B cell (primary cell): ENCODE measurements around the gene TCERG1L. TPM values are rescaled to one million over a fixed set of nuclear protein-coding genes. Genes with fewer than 3 reads are reported as not detected.

Experiments used
- ATAC-seq: fragments of 200-7000 bp; cut with Tn5 transposase; one replicate; pipeline ENCODE4 v1.10.0; 2021; ENCODE audit warnings: low read depth, mild to moderate bottlenecking, moderate number of reproducible peaks, moderate library complexity
- CTCF ChIA-PET: fragments of 350-600 bp; sonication (Branson Sonifier 250); formaldehyde crosslinking; loops from one replicate; lab custom pipeline; 2021; ENCODE audit warnings: antibody characterized with exemption, inconsistent platforms; lab: Charles Lee
- POLR2A ChIA-PET: fragments of 350-600 bp; sonication (Branson Sonifier 250); formaldehyde crosslinking; loops from one replicate; lab custom pipeline; 2021; ENCODE audit warnings: antibody characterized with exemption; lab: Charles Lee
- DNase-seq: peaks from one replicate; pipeline ENCODE4 v3.0.0; 2013
- H2AFZ ChIP-seq: 2 replicates; pipeline ENCODE4 v1.6.1; 2012; ENCODE audit warnings: mild to moderate bottlenecking, low read depth, low read length; ENCODE audit not compliant: insufficient read depth, poor library complexity, severe bottlenecking
- H3K27ac ChIP-seq, 2 donors: 1 replicate in 1 of 2; 2 replicates in 1 of 2; pipeline ENCODE4 v1.5.1; 2012 to 2013; ENCODE audit warnings: low read length in 2 of 2, mild to moderate bottlenecking in 2 of 2, moderate library complexity in 1 of 2
- H3K27me3 ChIP-seq, 4 experiments: fragments of 200-600 bp in 1 of 4; sonication (generic) in 1 of 4; replicated peaks in 1 of 4; 1 replicate in 2 of 4; 2 replicates in 2 of 4; pipeline versions ENCODE4 v1.6.1 to v1.7.0; 2013 to 2016; ENCODE audit warnings: low read length in 3 of 4, mild to moderate bottlenecking in 2 of 4, mixed read lengths in 1 of 4, moderate library complexity in 1 of 4; ENCODE audit not compliant: insufficient read depth in 4 of 4, control insufficient read depth in 3 of 4; ENCODE audit errors: control extremely low read depth in 1 of 4
- H3K36me3 ChIP-seq, 2 experiments: replicated peaks in 1 of 2; 1 replicate in 1 of 2; 2 replicates in 1 of 2; pipeline versions ENCODE4 v1.6.1 to v1.7.1; 2013; ENCODE audit warnings: low read length in 1 of 2; ENCODE audit not compliant: insufficient read depth in 2 of 2, control insufficient read depth in 1 of 2; ENCODE audit errors: control extremely low read depth in 1 of 2, extremely low read depth in 1 of 2
- H3K4me1 ChIP-seq, 2 donors: fragments of 200-600 bp in 1 of 2; sonication (generic) in 1 of 2; 1 replicate in 1 of 2; 2 replicates in 1 of 2; pipeline versions ENCODE4 v1.5.1 to v1.6.1; 2013 to 2017; ENCODE audit warnings: low read length in 2 of 2; ENCODE audit not compliant: control insufficient read depth in 2 of 2, insufficient read depth in 2 of 2
- H3K4me2 ChIP-seq: replicated peaks from 2 replicates; pipeline ENCODE3; 2012; ENCODE audit warnings: mild to moderate bottlenecking, low read depth, low read length; ENCODE audit not compliant: poor library complexity, severe bottlenecking
- H3K4me3 ChIP-seq, 5 experiments: fragments of 200-600 bp in 1 of 5; sonication (generic) in 1 of 5; 1 replicate in 3 of 5; 2 replicates in 2 of 5; pipeline versions ENCODE4 v1.5.1 to v1.7.0; 2011 to 2016; ENCODE audit warnings: low read length in 4 of 5, mild to moderate bottlenecking in 4 of 5, low read depth in 2 of 5, control low read depth in 1 of 5, moderate library complexity in 1 of 5; ENCODE audit not compliant: insufficient read depth in 1 of 5; ENCODE audit errors: control extremely low read depth in 1 of 5, extremely low read depth in 1 of 5
- H3K79me2 ChIP-seq: fragments of 200-600 bp; sonication (generic); one replicate; pipeline ENCODE4 v1.6.0; 2016; ENCODE audit warnings: low read length; ENCODE audit not compliant: control insufficient read depth, insufficient read depth
- H3K9ac ChIP-seq: fragments of 200-600 bp; sonication (generic); 2 replicates; pipeline ENCODE4 v1.6.1; 2017; ENCODE audit warnings: mild to moderate bottlenecking, low read length, moderate library complexity
- H3K9me3 ChIP-seq, 3 donors: one replicate each; pipeline versions ENCODE4 v1.6.1 to v1.7.1; 2013; ENCODE audit warnings: low read length in 2 of 3; ENCODE audit not compliant: control insufficient read depth in 2 of 3, insufficient read depth in 1 of 3; ENCODE audit errors: control extremely low read depth in 1 of 3
- H4K20me1 ChIP-seq: 2 replicates; pipeline ENCODE4 v1.6.0; 2012; ENCODE audit warnings: mild to moderate bottlenecking, low read length; ENCODE audit not compliant: insufficient read depth, control insufficient read depth, poor library complexity, severe bottlenecking
- H3K27ac Mint-ChIP-seq: one replicate; pipeline ENCODE4 v1.8.0; 2021; ENCODE audit warnings: mixed read lengths
- H3K27me3 Mint-ChIP-seq: one replicate; pipeline ENCODE4 v1.8.0; 2021; ENCODE audit warnings: mixed read lengths
- H3K4me1 Mint-ChIP-seq: one replicate; pipeline ENCODE4 v1.8.0; 2021; ENCODE audit warnings: mixed read lengths
- H3K4me3 Mint-ChIP-seq: one replicate; pipeline ENCODE4 v1.8.0; 2021; ENCODE audit warnings: mixed read lengths
- H3K9me3 Mint-ChIP-seq: one replicate; pipeline ENCODE4 v1.8.0; 2022; ENCODE audit warnings: mixed read lengths; ENCODE audit not compliant: insufficient read depth
- CTCF ChIP-seq: fragments of 200-600 bp; IDR thresholded peaks from one replicate; pipeline ENCODE4 v1.8.0; 2022; ENCODE audit warnings: antibody characterized with exemption, mild to moderate bottlenecking
- EZH2 ChIP-seq: IDR thresholded peaks from 2 replicates; pipeline ENCODE4 v1.6.1; 2012; ENCODE audit warnings: borderline replicate concordance, low read depth, mild to moderate bottlenecking, moderate library complexity, low read length; ENCODE audit not compliant: insufficient read depth, poor library complexity, severe bottlenecking
- WGBS: methylation state at CpG from one replicate; pipeline ENCODE4 v1.1.5; 2013; ENCODE audit warnings: missing lambda C conversion rate; ENCODE audit not compliant: insufficient coverage; 5-methylcytosine and 5-hydroxymethylcytosine counted together
- intact Hi-C: fragments of 100-400 bp; cut with micrococcal nuclease; formaldehyde crosslinking; loops from one replicate; pipeline ENCODE4 v1.10.0; 2022
- polyA plus RNA-seq: library from polyadenylated mRNA; depleted of rRNA; stranded (reverse); fragments of >200 nt; gene quantifications from 2 replicates; pipeline ENCODE4 v1.2.3, GENCODE V29; 2012
- total RNA-seq, 2 donors: library from RNA; stranded (reverse); fragments of 120-200 nt in 1 of 2; gene quantifications; 1 replicate in 1 of 2; 2 replicates in 1 of 2; pipeline versions ENCODE4 v1.2.3 to v1.2.4, GENCODE V29; 2013 to 2022

TCERG1L gene
- total and polyA plus RNA-seq, 2 donors (not counting 1 experiment from before 2014, with no cell fraction given): 0.10 TPM; not detected in 1

- Histone ChIP-seq H3K27me3 (no peaks in the 10 kb centered on the region), H2AFZ (no peak overlapping the region), H3K9ac (no peak overlapping the region), H3K79me2 (no peaks in the 10 kb centered on the region), H3K9me3 (peaks cover 0 to 20% (median 0%) of the 10 kb centered on the region in 3 donors), H3K27ac (no peak overlapping the region), H3K4me2 (no peak overlapping the region), H4K20me1 (no peaks in the 10 kb centered on the region), H3K4me1 (no peaks in the 10 kb centered on the region), H3K36me3 (no peaks in the 10 kb centered on the region), H3K4me3 (no peak overlapping the region)
- DNase-seq: no peak
- ChIA-PET POLR2A (no interaction called here), CTCF (no interaction called here)
- TF ChIP-seq CTCF (no peak), EZH2 (no peak)
- ATAC-seq: no peak
- no peak overlapping the region for H3K4me3 Mint-ChIP-seq
- H3K27ac Mint-ChIP-seq: no peak overlapping the region
- H3K27me3 Mint-ChIP-seq: no peaks in the 10 kb centered on the region
- no peaks in the 10 kb centered on the region for H3K9me3 Mint-ChIP-seq
- intact Hi-C loops: no loop called here
- 96% methylated on average over 4 of the region's 9 CpGs for WGBS
- H3K4me1 Mint-ChIP-seq: no peaks in the 10 kb centered on the region
Observed at GRCh38 chr10:131213741-131214505, 97.6 kb downstream of the TCERG1L start.

- no peaks in the 10 kb centered on the region for H3K79me2 ChIP-seq
- H3K4me3 ChIP-seq: no peak overlapping the region
- Mint-ChIP-seq H3K4me3 (no peak overlapping the region), H3K4me1 (no peaks in the 10 kb centered on the region), H3K27ac (no peak overlapping the region), H3K9me3 (no peaks in the 10 kb centered on the region), H3K27me3 (no peaks in the 10 kb centered on the region)
- H4K20me1 ChIP-seq: no peaks in the 10 kb centered on the region
- POLR2A ChIA-PET: no interaction called here
- no peak overlapping the region for H3K27ac ChIP-seq
- DNase-seq (no peak), ATAC-seq (no peak)
- H3K4me2 ChIP-seq: no peak overlapping the region
- H3K9me3 ChIP-seq: peaks cover 0 to 23% (median 0%) of the 10 kb centered on the region in 3 donors
- WGBS: 90% methylated on average over 2 of the region's 5 CpGs
- no peak for TF ChIP-seq CTCF
- no peak for TF ChIP-seq EZH2
- no peaks in the 10 kb centered on the region for H3K4me1 ChIP-seq
- no peaks in the 10 kb centered on the region for H3K27me3 ChIP-seq
- H2AFZ ChIP-seq: no peak overlapping the region
- intact Hi-C loops: no loop called here
- H3K36me3 ChIP-seq: no peaks in the 10 kb centered on the region
- CTCF ChIA-PET: no interaction called here
- H3K9ac ChIP-seq: no peak overlapping the region
Observed at GRCh38 chr10:131212763-131213325, 98.7 kb downstream of the TCERG1L start.
